Neural progenitor cell (in vitro differentiated cells): ENCODE data around the gene SMPD3. TPM values are rescaled to one million over a fixed set of nuclear protein-coding genes. Genes with fewer than 3 reads are reported as not detected.

Source experiments
- DNase-seq: peaks from one replicate; pipeline ENCODE4 v3.0.0-alpha.2; 2016; ENCODE audit warnings: low spot score
- H2AFZ ChIP-seq: fragments of 200-600 bp; sonication (generic); replicated peaks from 2 replicates; pipeline ENCODE4 v1.6.1; 2016; ENCODE audit warnings: antibody characterized with exemption
- H3F3A ChIP-seq: fragments of 200-600 bp; sonication (generic); 2 replicates; pipeline ENCODE4 v1.6.1; 2016; ENCODE audit warnings: antibody characterized with exemption, low read depth
- H3K27ac ChIP-seq: fragments of 200-600 bp; sonication (generic); 2 replicates; pipeline ENCODE4 v1.5.1; 2016; ENCODE audit warnings: mild to moderate bottlenecking
- H3K27me3 ChIP-seq: fragments of 200-600 bp; sonication (generic); 2 replicates; pipeline ENCODE4 v1.6.1; 2016; ENCODE audit warnings: mild to moderate bottlenecking, moderate library complexity
- H3K36me3 ChIP-seq: fragments of 200-600 bp; sonication (generic); 2 replicates; pipeline ENCODE4 v1.5.1; 2016
- H3K4me1 ChIP-seq: fragments of 200-600 bp; sonication (generic); 2 replicates; pipeline ENCODE4 v1.6.1; 2016; ENCODE audit warnings: mixed run types
- H3K4me2 ChIP-seq: fragments of 200-600 bp; sonication (generic); 2 replicates; pipeline ENCODE4 v1.6.1; 2016
- H3K4me3 ChIP-seq: fragments of 200-600 bp; sonication (generic); 2 replicates; pipeline ENCODE4 v1.5.1; 2016
- H3K79me2 ChIP-seq: fragments of 200-600 bp; sonication (generic); 2 replicates; pipeline ENCODE4 v1.6.1; 2016; ENCODE audit warnings: low read depth
- H3K9ac ChIP-seq: fragments of 200-600 bp; sonication (generic); 2 replicates; pipeline ENCODE4 v1.6.1; 2016
- H3K9me3 ChIP-seq: fragments of 200-600 bp; sonication (generic); 2 replicates; pipeline ENCODE4 v1.5.1; 2016; ENCODE audit warnings: low read depth
- H4K20me1 ChIP-seq: fragments of 200-600 bp; sonication (generic); 2 replicates; pipeline ENCODE4 v1.6.1; 2016; ENCODE audit warnings: low read depth
- H3K27ac Mint-ChIP-seq: 3 replicates; pipeline ENCODE4 v1.8.0; 2021; ENCODE audit warnings: mixed read lengths
- H3K27me3 Mint-ChIP-seq: 2 replicates; pipeline ENCODE4 v1.8.0; 2022; ENCODE audit warnings: low read depth, mild to moderate bottlenecking, inconsistent platforms, moderate library complexity, mixed read lengths; ENCODE audit not compliant: insufficient read depth
- H3K36me3 Mint-ChIP-seq: 3 replicates; pipeline ENCODE4 v1.8.0; 2021; ENCODE audit warnings: mixed read lengths
- H3K4me1 Mint-ChIP-seq: 3 replicates; pipeline ENCODE4 v1.8.0; 2021; ENCODE audit warnings: mixed read lengths
- H3K4me3 Mint-ChIP-seq: 3 replicates; pipeline ENCODE4 v1.8.0; 2021; ENCODE audit warnings: mild to moderate bottlenecking, moderate library complexity, mixed read lengths
- H3K9me3 Mint-ChIP-seq: 3 replicates; pipeline ENCODE4 v1.8.0; 2020; ENCODE audit warnings: mixed read lengths
- EZH2 ChIP-seq: fragments of 200-600 bp; sonication (generic); IDR thresholded peaks from 2 replicates; pipeline ENCODE4 v1.6.1; 2017; ENCODE audit warnings: antibody characterized with exemption, mild to moderate bottlenecking, moderate library complexity
- EZH2phosphoT487 ChIP-seq: fragments of 200-600 bp; sonication (generic); IDR thresholded peaks from 2 replicates; pipeline ENCODE4 v1.6.1; 2017; ENCODE audit warnings: antibody characterized with exemption
- total RNA-seq: library from RNA; depleted of rRNA; stranded (reverse); fragments of >200 nt; gene quantifications from 2 replicates; pipeline ENCODE4 v1.2.3, GENCODE V29; 2015; ENCODE audit warnings: low replicate concordance
- TF ChIP-seq, protein P1 (sequence below): fragments of 200-600 bp; sonication (generic); IDR thresholded peaks from 2 replicates; pipeline ENCODE4 v1.5.1; 2017; ENCODE audit warnings: antibody characterized with exemption, mild to moderate bottlenecking

SMPD3 gene
- total RNA-seq, 1 donor from 2014 or later: not detected

GRCh38 chr16:68365167-68365817, 83.0 kb downstream of the SMPD3 start:
- Histone ChIP-seq H3F3A (no peaks in the 10 kb centered on the region), H3K27me3 (no peaks in the 10 kb centered on the region), H3K27ac (no peak overlapping the region), H3K9ac (no peak overlapping the region), H3K36me3 (no peaks in the 10 kb centered on the region), H3K4me3 (no peak overlapping the region), H3K4me1 (peaks cover 34% of the 10 kb centered on the region), H4K20me1 (no peaks in the 10 kb centered on the region), H3K79me2 (no peaks in the 10 kb centered on the region), H2AFZ (no peak overlapping the region), H3K9me3 (no peaks in the 10 kb centered on the region), H3K4me2 (no peak overlapping the region)
- DNase-seq: no peak
- TF ChIP-seq, protein P1, sequence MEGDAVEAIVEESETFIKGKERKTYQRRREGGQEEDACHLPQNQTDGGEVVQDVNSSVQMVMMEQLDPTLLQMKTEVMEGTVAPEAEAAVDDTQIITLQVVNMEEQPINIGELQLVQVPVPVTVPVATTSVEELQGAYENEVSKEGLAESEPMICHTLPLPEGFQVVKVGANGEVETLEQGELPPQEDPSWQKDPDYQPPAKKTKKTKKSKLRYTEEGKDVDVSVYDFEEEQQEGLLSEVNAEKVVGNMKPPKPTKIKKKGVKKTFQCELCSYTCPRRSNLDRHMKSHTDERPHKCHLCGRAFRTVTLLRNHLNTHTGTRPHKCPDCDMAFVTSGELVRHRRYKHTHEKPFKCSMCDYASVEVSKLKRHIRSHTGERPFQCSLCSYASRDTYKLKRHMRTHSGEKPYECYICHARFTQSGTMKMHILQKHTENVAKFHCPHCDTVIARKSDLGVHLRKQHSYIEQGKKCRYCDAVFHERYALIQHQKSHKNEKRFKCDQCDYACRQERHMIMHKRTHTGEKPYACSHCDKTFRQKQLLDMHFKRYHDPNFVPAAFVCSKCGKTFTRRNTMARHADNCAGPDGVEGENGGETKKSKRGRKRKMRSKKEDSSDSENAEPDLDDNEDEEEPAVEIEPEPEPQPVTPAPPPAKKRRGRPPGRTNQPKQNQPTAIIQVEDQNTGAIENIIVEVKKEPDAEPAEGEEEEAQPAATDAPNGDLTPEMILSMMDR: no peak
- Mint-ChIP-seq H3K36me3 (peaks cover 2% of the 10 kb centered on the region), H3K4me3 (no peak overlapping the region), H3K4me1 (peaks cover 52% of the 10 kb centered on the region), H3K9me3 (no peaks in the 10 kb centered on the region), H3K27me3 (peaks cover 12% of the 10 kb centered on the region), H3K27ac (no peak overlapping the region)

DNA sequence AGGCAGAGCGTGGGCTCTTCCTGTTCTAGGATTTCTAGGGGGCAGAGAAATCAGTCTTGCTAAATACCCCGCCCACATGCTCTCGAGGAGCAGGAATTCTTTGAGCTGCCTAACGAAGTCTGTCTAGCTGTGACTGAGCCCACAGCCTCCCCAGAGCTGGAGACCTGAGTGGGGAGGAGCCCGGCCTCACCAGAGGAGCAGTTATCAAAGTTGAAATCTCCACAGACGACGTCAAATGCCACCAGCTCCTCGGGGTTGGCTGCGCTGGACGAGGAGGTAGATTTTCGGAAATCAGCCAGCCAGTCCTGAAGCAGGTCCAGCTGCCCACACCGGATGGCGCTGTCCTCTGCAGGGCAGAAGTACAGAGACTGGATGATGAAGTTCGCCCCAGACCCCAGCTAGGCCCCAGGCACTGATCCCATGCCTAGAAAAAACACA, 83.7 kb downstream of the SMPD3 start:
- H3K36me3 Mint-ChIP-seq: peaks cover 2% of the 10 kb centered on the region
- no peak overlapping the region for H3K4me2 ChIP-seq

GRCh38 chr16:68363658-68364521, 84.4 kb downstream of the SMPD3 start:
- Histone ChIP-seq H3K27ac (no peak overlapping the region), H3K36me3 (no peaks in the 10 kb centered on the region), H3K9me3 (no peaks in the 10 kb centered on the region), H3K4me3 (no peak overlapping the region), H3F3A (no peaks in the 10 kb centered on the region), H3K79me2 (no peaks in the 10 kb centered on the region), H2AFZ (no peak overlapping the region), H3K27me3 (no peaks in the 10 kb centered on the region), H3K4me2 (no peak overlapping the region), H3K4me1 (peaks cover 27% of the 10 kb centered on the region), H4K20me1 (no peaks in the 10 kb centered on the region), H3K9ac (no peak overlapping the region)
- H3K4me1 Mint-ChIP-seq: peaks cover 40% of the 10 kb centered on the region
- peaks cover 2% of the 10 kb centered on the region for H3K36me3 Mint-ChIP-seq
- peak overlapping the region; percentile 68 for H3K4me3 Mint-ChIP-seq
- TF ChIP-seq, protein P1: no peak
- TF ChIP-seq EZH2phosphoT487 (no peak), EZH2 (no peak)
- no peak for DNase-seq
- no peaks in the 10 kb centered on the region for H3K9me3 Mint-ChIP-seq
- peak overlapping the region; percentile 59 for H3K27ac Mint-ChIP-seq
- H3K27me3 Mint-ChIP-seq: peaks cover 12% of the 10 kb centered on the region

More for the DNA sequence above, 83.7 kb downstream of the SMPD3 start:
- Mint-ChIP-seq H3K4me3 (no peak overlapping the region), H3K27me3 (peaks cover 12% of the 10 kb centered on the region), H3K27ac (no peak overlapping the region), H3K9me3 (no peaks in the 10 kb centered on the region), H3K4me1 (peaks cover 47% of the 10 kb centered on the region)
- TF ChIP-seq, protein P1: peak; percentile 44
- no peak for TF ChIP-seq EZH2phosphoT487
- Histone ChIP-seq H3K4me3 (no peak overlapping the region), H3K4me1 (peaks cover 33% of the 10 kb centered on the region), H3K9ac (no peak overlapping the region), H3K27me3 (no peaks in the 10 kb centered on the region), H3F3A (no peaks in the 10 kb centered on the region), H3K27ac (no peak overlapping the region), H3K36me3 (no peaks in the 10 kb centered on the region), H2AFZ (no peak overlapping the region), H3K9me3 (no peaks in the 10 kb centered on the region), H3K79me2 (no peaks in the 10 kb centered on the region), H4K20me1 (no peaks in the 10 kb centered on the region)
- no peak for DNase-seq
